Activated naive CD8-positive, alpha-beta T cell treated with anti-CD3 and anti-CD28 coated beads, Interleukin-2, amount 50 U/mL, for 16 hours (primary cell): ENCODE results near the gene CCDC185.

Experiments used
- DNase-seq: peaks from one replicate; pipeline ENCODE4 v3.0.0-alpha.2; 2020; ENCODE audit warnings: low read depth, low spot score

The CCDC185 gene

GRCh38 chr1:223393275-223394214 lies at the start of gene CCDC185:
CCDC185 (plus strand) TSS chr1:223393415; CDS start chr1:223393476, 61 bp downstream.
- no peak for DNase-seq

DNA sequence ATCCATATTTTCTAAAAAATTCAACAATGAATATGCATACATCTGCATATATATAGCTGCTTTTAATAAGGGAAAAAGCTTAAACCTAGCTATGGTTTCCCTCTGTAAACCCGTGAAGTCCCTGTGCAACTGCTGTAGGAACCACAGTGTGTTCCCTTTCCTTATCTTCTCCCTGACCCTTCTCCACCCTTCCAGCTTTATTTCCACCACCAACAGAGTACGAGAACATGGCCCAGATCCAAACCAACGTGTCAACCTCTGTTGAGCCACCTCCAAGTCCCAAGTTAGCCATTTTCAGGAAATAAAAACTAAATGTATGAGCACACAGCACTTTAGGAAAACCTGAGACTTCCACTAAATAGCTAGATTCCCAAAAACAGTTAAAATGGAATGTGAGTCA lies 49.5 kb upstream of the CCDC185 start:
- DNase-seq = no peak

DNA sequence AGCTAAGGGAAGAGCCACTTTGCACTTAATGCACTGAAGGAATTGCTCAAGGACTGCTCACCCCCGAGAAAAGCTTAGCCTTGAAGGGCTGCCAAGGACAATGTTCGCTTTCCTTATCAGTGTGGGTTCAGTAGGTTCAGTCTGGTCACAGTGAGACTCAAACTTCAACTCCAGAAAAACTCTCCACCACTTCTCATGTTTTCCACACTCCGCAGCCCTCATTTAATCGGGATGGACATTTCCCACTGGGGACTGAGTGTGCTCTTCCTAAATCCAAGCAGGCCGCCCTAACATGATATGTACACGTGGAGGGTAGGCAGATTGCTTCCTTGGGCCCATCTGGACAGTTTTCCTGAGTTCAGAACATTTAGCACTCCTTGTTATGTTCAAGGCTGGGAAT lies 48.7 kb upstream of the CCDC185 start:
- no peak for DNase-seq

- no peak for DNase-seq
Observed at GRCh38 chr1:223345720-223346119, 47.5 kb upstream of the CCDC185 start.

DNA sequence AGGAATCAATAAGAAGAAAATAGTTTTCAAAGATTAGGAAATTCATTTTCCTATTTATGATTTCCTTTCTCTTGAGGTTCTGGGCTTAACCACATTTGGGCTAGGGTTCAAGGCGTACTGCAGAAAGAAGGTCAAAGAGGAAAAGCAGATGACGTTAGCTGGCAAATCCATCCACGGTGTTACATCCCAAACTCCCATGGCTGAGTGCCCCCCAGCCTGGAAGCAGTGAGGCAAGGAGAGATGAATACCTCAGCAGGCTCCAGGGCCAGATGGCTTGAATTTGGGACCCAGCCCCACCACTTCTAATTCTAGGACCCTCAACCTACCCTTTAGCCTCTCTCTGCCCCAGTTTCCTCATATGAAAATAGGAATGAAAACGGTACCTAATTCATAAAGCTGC lies 46.9 kb upstream of the CCDC185 start:
- DNase-seq = no peak

DNA sequence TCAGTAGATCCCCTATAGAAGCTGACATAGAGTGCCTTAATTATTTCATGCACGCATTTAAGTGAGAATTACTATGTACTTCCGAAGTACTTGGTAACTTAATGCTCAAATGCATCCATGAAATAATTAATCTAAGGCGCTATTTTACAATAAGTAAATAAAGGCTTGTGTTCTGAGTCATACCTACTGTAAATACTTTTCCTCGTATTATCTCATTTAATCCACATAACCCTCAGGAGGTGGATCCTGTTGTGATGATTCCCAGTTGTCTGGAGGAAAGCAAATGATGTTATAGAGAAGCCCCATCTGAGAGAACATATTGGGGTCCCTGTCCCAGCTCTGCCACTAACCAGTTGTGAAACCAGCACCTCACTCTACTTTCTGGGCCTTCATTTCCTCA lies 45.6 kb upstream of the CCDC185 start:
- no peak for DNase-seq

DNA sequence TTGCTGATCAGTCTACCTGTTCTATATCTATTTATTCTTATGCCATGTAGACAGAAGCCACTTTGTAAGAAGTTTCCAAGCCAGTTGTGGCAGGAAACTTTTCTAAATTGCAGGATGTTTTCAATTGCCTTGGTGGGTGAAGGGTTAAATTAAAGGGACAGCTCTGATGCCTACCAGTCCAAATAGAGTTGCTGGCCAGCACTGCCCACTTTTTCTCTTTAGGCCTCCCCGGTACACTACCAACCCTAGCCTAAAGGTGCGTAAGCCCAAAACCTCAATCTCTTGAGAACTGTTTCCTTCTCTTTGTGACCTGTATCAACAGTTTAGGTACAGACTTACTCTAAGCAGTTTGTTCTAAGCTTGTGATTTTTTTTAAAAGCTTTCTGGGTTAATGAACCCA lies 44.8 kb upstream of the CCDC185 start:
- no peak for DNase-seq

DNA sequence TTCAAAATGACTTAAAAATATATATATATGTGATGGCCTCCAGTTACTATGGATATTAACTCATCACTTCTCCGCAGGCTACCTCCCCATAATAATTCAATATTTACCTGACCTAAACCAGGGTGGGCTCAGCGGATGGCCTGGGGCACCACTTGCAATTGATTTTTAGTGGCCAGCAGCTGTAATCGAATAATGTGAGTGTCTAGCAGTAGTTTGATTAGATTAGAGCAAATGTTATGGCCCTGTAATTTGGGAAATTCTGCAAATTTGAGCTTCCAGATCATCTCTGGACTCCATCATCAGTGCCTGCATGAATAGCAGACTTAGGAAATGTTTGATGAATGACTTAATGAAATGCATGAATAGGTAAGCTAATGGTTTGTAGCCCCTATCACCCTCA lies 44.0 kb upstream of the CCDC185 start:
- DNase-seq = no peak

DNA sequence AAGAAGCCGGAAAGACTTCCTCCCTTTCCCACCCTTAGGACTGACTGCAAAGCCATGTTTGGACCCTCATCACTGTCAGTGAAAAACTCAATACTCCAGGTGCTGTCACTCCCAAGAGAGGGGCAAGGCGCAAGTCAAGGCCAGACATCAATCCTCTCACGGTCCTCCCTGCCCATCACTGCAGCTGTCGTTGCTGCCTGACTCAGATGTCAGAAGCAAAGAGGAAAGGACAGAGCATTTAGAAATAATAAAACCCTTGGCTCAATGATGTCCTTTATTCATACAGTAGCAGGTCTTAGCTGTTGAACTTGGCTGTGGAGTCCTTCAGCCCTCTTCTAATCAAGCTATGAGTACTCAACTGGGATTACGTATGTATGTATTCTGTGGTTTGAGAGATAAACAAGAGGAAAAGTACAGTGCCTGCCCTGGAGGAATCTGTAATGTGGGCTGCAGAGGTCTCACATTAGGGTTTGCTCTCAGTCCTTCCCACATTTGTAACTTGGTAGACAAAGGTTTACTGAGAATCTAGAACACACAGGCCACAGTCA lies 42.8 kb upstream of the CCDC185 start:
- no peak for DNase-seq

GRCh38 chr1:223352944-223353343 lies 40.3 kb upstream of the CCDC185 start:
- no peak for DNase-seq

- no peak for DNase-seq
Observed at GRCh38 chr1:223353939-223354338, 39.3 kb upstream of the CCDC185 start.

- no peak for DNase-seq
Observed at GRCh38 chr1:223355699-223356098, 37.5 kb upstream of the CCDC185 start.

DNA sequence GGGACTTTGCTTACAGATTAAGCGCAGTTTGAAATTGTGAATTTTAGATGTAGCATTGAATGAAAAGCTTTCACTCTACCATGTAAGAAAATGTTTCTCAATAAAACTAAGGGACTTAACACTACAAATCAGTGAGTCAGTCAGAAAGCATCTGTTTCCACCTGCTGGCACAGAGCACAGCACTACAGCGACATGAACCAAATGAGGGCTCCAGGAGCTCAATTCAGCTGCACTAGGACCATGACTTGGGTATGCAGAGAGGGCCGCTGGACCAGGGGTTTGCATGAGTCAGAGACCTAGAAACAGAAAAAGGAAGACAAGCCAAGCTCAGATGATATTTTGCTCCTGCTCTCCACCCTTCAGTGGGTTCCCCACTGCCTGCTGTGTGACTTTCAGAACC lies 34.4 kb upstream of the CCDC185 start:
- DNase-seq = no peak

DNA sequence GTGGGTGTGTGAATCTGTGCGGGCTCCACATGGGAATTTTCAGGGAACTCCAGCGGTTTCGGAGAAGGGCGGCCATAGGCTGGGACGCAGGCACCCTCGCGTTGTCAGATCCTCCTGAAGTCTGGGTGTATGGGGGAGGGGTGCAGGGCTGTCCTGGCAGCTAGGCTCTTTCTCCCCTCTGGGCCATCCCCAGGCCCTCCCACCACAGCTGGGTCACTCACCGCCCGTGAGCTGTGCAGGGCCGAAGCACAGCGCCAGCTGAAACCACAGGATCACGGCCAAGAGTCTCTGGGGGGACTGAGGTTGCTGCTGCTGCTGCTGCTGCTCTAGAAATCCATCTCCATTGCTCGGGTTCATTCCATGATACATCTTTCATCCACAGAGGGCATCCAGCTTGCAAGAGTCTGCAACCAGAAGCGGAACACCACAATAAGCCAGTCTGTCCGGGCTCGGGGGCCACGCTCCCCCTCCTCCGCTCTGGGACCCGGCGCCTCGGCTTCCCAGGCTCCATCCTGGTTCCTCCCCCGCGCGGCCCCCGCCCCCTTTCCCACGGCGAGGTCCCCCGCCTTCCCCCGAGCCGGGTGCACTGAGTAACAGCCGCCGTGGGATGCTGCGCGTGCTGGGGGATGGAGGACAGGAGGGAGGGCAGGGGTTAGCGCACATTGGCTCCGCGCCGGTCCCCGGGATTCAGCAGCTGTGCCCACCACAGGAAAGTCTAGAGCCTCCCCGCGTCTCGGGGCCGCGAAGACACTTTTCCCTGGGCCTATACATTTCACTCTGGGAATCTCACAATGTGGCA lies 30.0 kb upstream of the CCDC185 start:
- no peak for DNase-seq

DNA sequence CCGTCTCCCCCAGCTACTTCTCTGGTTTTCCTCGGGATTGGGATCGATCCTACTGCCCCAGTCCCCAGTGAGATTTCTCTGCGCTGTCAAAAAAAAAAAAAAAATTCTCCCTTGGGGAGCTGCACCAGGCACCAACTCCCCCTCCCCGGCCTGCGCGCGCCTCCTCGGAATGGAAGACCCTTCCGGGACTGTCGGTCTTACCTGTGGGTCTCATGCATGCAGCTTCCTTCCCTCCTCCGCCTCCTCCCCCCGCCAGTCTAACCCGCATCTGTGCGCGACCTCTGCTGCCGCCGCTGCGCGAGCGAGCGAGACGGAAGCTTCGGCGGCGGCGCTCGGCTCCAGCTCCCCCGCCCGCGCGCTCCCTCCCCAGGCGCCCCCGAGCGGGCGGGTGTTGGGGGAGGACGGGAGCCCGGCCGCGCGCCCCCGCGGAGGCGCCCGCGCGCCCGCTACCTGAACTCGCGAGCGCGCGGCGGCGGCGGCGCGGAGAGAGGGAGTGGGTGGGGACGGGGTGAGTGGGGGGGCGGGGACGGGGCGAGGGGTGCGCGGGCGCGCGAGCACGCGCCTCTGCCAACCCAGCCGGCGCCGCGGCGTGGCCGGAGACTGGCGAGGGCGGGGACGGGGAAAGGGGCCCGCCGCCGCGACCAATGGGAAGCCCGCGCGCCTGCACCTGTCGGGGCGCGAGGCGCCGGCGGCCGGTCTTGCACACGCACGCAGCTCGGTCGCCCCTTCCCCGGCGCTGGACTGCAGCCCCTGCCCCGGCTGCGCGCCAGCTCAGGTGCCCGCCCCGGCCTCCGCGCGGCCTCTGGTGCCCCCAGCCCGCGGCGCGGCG lies 29.1 kb upstream of the CCDC185 start, which contains the start of gene SUSD4:
TSS of gene SUSD4 (minus strand) at position 321 of the 829 bp plus-strand sequence. CDS start 751 bp downstream, outside the sequence.
- DNase-seq = peak; percentile 26

- no peak for DNase-seq
Observed at GRCh38 chr1:223364685-223365382, 28.4 kb upstream of the CCDC185 start.

- no peak for DNase-seq
Observed at GRCh38 chr1:223374064-223374610, 19.1 kb upstream of the CCDC185 start.

- DNase-seq = no peak
Observed at GRCh38 chr1:223378754-223379153, 14.5 kb upstream of the CCDC185 start.

DNA sequence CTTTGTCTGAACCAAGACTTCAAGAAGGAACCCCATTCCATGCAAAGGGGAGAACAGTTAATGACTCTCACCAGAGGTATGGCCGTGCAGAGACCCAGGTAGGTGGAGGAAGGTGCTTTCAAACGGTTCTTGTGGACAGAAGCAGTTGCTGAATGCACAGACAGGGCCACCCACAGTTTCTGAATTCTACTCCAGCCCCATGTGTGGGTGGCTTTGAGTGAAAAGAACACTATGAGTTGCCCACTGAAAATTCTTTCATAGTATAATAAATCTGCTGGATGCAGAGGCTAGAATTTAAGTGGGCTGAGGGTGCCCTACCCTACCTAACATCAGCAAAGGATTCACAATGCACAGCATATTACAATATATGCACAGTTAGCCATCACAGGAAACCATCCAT lies 7.2 kb upstream of the CCDC185 start:
- no peak for DNase-seq

- no peak for DNase-seq
Observed at GRCh38 chr1:223390618-223391017, 2.6 kb upstream of the CCDC185 start.
